ENCODE data around the gene KRABD2.

GRCh38 chr17:8421571-8421970, 45.1 kb upstream of the KRABD2 start:
- TF ChIP-seq CTCF (IDR thresholded peaks at IDR 0.05): no peak
- no peak for TF ChIP-seq EZH2 (IDR thresholded peaks at IDR 0.05; ENCODE audit: borderline replicate concordance, insufficient read depth, low read depth, low read length, poor library complexity, severe bottlenecking)

Measured in B cell (primary cell).